ENCODE data around the gene PPP1R14B.

The PPP1R14B gene

GRCh38 chr11:64281957-64282770 lies 35.4 kb upstream of the PPP1R14B start:
- DNase-seq, result no peak

- no peak for DNase-seq
Observed at GRCh38 chr11:64278576-64279190, 31.9 kb upstream of the PPP1R14B start.

DNA sequence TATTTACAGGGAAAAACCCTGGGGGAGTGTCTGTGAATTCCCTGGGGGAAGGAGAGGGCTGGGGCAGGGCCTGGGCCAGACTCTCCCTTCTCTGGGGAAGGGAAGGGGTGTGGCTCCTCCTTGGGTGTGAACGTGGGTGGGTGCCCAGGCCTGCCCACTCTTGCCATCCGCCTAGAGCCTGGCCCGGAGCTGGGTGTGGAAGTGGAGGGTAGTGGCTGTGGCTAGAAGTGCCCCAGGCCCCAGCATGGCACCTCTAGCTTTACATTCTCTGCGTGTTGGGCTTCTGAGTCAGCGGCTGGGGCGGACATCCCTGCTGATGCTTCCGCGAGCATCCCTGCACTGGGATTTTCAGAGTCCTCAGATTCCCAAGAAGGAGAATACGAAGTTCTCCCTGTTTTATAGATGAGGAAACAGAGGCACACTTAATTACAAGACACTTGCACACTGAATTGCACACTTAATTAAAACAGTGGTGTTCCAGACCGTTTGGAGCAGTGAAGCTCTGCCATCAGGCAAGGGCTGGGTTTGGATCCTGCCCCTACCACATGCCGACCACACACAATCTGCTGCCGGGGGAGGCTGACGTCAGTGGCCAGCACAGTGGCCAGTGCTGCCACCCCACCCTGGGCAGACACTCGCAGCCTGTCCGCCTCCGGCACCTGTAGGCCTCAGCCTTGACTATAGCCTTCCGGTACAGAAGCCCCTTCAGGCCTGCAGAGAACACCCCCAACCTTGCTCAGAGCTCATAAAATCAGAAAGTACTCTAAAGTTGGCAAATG lies 30.1 kb upstream of the PPP1R14B start:
- DNase-seq, result no peak

- no peak for DNase-seq
Observed at GRCh38 chr11:64275841-64276240, 29.1 kb upstream of the PPP1R14B start.

- DNase-seq, result no peak
Observed at GRCh38 chr11:64275031-64275800, 28.5 kb upstream of the PPP1R14B start.

- peak; percentile 98 for DNase-seq
Observed at GRCh38 chr11:64269540-64270220, 22.9 kb upstream of the PPP1R14B start.

- peak; percentile 28 for DNase-seq
Observed at GRCh38 chr11:64268893-64269539, 22.3 kb upstream of the PPP1R14B start.

DNA sequence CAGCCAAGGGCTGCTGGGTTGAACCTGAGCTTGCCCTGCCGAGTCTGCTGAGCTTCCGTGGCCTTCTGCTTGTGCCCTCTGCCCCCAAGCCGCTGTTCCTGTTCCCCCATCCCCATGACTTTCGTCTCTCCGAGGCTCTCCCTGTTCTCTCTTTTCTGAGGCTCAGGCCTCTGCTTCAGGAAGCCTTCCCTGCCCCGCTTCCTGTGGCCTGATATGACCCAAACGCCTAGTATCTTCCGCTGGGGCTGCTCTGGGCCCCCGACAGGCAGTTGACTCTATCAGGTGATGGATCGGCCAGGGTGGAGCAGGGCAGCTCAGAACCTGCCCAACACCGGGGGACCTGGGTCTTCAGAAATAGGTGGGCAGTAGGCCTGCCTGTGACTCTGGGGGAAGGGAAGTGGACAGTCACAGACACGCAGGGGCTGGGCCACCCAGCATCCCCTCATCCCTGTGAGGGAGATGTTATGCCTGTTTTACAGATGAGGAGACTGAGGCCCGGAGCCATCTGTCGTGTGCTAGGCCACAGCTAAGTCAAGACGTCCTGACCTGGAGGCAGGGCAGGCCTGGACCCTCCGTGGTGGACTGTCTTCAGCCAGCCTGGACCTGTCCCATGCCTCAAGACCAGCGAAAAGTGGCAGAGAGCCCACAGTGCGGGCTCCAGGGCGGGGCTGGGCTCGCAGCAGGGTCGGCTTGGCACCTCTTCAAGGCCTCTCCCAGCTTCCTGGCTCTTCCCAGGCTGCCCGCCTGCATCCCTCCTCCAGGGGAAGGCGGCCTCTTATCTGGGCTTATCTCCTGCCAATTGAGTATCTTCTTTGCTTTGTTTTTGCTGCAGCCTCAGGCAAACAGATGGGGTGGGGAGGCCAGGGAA lies 21.5 kb upstream of the PPP1R14B start:
- DNase-seq, result no peak

DNA sequence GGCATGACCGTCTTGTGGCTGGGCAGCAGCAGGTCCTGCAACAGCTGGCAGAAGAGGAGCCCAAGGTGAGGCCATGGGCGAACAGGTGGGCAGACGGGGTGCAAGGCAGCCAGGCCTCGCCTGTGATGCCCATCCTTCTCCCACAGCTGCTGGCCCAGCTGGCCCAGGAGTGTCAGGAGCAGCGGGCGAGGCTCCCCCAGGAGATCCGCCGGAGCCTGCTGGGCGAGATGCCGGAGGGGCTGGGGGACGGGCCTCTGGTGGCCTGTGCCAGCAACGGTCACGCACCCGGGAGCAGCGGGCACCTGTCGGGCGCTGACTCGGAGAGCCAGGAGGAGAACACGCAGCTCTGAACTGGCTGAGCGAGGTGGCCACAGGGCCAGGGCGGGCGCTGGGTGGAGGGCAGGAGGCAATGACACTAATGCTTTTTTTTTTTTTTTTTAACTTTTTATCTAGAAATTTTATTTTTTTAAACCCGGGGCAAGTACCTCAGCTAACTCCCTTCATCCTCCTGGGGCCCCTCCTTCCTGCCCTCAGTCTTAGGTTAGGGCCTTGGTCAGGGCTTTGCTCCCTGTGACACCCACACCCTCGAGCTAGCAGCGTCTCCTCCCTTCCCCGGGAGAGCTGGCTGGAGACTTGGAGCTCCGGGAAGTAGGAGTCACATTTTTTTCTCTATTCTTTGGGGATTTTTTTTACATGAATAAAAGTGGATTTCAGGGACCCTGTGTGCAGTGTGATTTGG lies 20.6 kb upstream of the PPP1R14B start:
- no peak for DNase-seq

DNA sequence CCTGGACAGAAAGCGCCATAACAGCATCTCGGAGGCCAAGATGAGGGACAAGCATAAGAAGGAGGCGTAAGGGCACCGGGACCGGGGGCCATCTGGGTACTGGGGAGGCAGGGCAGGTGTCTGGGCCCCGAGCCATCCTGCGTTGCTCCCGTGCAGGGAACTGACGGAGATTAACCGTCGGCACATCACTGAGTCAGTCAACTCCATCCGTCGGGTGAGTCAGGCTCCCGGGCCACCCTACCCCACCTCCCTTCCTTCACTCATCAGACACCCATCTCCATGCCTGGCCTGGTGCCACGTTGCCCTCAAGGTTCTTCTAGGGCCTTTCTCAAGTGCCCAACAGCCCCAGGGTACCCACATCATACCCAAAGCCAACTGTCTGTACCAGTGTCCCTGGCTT lies 19.6 kb upstream of the PPP1R14B start:
- no peak for DNase-seq

DNA sequence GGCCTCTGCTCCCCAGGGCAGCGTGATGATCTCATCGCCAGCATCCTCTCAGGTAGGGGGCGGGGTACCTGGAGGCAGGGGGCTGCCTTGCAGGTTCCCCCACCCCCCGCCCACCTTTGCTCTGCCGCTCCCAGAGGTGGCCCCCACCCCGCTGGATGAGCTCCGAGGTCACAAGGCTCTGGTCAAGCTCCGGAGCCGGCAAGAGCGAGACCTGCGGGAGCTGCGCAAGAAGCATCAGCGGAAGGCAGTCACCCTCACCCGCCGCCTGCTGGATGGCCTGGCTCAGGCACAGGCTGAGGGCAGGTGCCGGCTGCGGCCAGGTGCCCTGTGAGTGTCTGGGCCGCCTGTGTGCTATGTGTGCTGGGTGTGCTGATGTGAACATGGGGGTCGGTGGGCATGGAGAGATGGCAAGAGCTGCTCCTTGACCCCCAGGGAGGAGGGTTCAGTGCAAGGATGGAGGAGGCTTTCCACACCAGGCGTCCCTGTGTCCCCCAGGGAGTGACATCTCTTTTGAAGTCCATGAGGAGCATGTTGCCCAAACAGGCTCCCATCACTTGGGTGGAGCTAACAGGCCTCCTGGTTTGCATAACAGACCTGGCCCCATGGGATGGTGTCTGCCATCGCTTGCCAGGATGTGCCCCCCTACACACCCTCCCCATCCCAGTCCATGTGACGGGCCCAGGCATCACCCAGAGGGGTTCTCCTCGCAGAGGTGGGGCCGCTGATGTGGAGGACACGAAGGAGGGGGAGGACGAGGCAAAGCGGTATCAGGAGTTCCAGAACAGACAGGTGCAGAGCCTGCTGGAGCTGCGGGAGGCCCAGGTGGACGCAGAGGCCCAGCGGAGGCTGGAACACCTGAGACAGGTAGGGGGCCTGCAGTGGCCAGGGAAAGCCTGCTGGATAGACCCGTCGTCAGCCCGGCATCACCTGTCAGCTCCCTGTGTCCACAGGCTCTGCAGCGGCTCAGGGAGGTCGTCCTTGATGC lies 18.7 kb upstream of the PPP1R14B start:
- no peak for DNase-seq

DNA sequence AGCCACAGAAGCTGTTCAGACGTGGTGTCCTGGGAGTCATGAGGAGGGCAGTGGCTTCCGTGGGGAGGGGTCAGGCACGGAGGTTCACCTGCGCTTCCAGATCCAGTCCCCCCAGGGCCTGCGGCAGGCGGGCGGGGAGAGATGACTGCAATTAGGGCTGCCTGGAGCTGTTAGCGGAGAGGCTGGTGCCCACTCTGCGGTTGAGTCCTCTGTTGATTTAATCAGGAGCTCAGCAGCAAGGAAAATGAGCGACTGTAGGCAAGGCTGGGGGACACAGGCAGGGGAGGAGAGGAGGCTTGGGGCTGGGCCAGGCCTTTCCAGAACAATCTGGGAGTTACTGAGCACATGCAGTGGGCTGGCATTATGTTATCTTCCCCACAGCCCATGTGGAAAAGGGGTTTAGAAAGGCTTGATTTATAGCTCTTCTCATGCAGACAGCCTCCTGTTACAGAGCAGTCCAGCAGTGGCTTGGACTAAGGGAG lies 17.7 kb upstream of the PPP1R14B start:
- no peak for DNase-seq

- DNase-seq, result no peak
Observed at GRCh38 chr11:64263947-64264317, 17.2 kb upstream of the PPP1R14B start.

- DNase-seq, result no peak
Observed at GRCh38 chr11:64263021-64263946, 16.5 kb upstream of the PPP1R14B start.

DNA sequence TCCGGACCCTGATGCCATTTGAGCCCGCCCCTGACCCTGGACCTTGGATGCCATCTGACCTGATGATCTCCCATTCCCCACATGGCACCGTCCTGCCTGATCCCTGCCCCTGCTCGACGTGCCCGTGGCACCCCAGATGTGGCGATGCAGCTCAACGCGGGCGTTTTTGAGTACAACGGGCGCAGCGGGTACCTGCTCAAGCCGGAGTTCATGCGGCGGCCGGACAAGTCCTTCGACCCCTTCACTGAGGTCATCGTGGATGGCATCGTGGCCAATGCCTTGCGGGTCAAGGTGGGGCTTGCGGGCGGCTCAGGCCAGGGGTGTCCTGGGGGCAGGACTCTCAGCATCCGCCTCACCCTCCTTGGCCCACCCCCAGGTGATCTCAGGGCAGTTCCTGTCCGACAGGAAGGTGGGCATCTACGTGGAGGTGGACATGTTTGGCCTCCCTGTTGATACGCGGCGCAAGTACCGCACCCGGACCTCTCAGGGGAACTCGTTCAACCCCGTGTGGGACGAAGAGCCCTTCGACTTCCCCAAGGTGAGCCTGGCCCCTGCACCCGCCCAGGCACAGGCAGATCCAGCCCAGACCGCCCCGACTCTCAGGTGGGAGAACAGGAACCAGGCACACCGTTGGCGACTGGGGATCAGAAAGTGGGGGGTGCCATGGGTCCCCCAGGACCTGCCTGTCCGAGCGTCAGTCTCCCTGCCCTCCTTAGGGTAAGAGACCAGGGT lies 15.7 kb upstream of the PPP1R14B start:
- no peak for DNase-seq

DNA sequence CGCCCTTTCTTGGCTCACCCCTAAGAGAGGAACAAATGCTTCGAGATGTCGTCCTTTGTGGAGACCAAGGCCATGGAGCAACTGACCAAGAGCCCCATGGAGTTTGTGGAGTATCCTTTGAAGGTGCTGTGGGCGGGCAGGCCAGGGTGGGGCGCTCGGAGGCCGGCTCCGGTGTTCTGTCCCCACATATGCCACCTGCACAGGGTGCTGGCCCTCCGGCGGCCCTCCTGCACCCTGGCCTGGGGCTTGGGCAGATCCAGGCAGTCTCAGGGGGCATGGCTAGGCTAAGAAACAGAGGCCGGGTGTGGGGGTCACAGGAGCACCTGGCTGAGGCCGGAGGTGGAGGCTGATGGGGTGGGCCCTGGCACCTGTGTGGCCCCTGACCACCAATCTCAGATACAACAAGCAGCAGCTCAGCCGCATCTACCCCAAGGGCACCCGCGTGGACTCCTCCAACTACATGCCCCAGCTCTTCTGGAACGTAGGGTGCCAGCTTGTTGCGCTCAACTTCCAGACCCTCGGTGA lies 14.9 kb upstream of the PPP1R14B start:
- DNase-seq, result no peak
